Keratinocyte (primary cell): ENCODE results near the gene HNRNPM. TPM values are rescaled to one million over a fixed set of nuclear protein-coding genes. Genes with fewer than 3 reads are reported as not detected.

Experiments
- DNase-seq: peaks from one replicate; pipeline ENCODE4 v3.0.0-alpha.2; 2011; ENCODE audit warnings: low read depth, missing footprints, low spot score
- FAIRE-seq: peaks from 2 replicates; lab custom pipeline; 2011; peaks lifted over from hg19 to GRCh38; lab: Jason Lieb, UNC
- H2AFZ ChIP-seq: 2 replicates; pipeline ENCODE4 v1.6.0; 2012; ENCODE audit warnings: low read length, control low read depth, inconsistent platforms; ENCODE audit not compliant: control insufficient read depth
- H3K27ac ChIP-seq: 2 replicates; pipeline ENCODE4 v1.5.1; 2011; ENCODE audit warnings: low read length; ENCODE audit not compliant: control insufficient read depth, insufficient read depth
- H3K27me3 ChIP-seq: 3 replicates; pipeline ENCODE4 v1.6.0; 2011; ENCODE audit warnings: low read length; ENCODE audit not compliant: control insufficient read depth, insufficient read depth; ENCODE audit errors: extremely low read depth
- H3K36me3 ChIP-seq, 2 experiments: 2 replicates in 1 of 2; 3 replicates in 1 of 2; pipeline ENCODE4 v1.5.1; 2011; ENCODE audit warnings: low read length in 2 of 2, mild to moderate bottlenecking in 1 of 2; ENCODE audit not compliant: control insufficient read depth in 2 of 2, insufficient read depth in 2 of 2; ENCODE audit errors: extremely low read depth in 1 of 2
- H3K4me1 ChIP-seq: 3 replicates; pipeline ENCODE4 v1.5.1; 2011; ENCODE audit warnings: low read length; ENCODE audit not compliant: control insufficient read depth, insufficient read depth; ENCODE audit errors: extremely low read depth
- H3K4me2 ChIP-seq: 3 replicates; pipeline ENCODE4 v1.6.0; 2011; ENCODE audit warnings: low read depth, low read length; ENCODE audit not compliant: control insufficient read depth, insufficient read depth; ENCODE audit errors: extremely low read depth
- H3K4me3 ChIP-seq, 3 experiments: fragments of 200-600 bp in 1 of 3; sonication (generic) in 1 of 3; 2 replicates in 2 of 3; 3 replicates in 1 of 3; pipeline ENCODE4 v1.5.1; 2011 to 2016; ENCODE audit warnings: low read length in 3 of 3, mild to moderate bottlenecking in 3 of 3, control low read depth in 2 of 3, inconsistent platforms in 1 of 3, low read depth in 1 of 3, mixed read lengths in 1 of 3, mixed run types in 1 of 3, moderate library complexity in 1 of 3; ENCODE audit not compliant: control insufficient read depth in 2 of 3, insufficient read depth in 2 of 3; ENCODE audit errors: extremely low read depth in 1 of 3
- H3K79me2 ChIP-seq: 2 replicates; pipeline ENCODE4 v1.6.0; 2012; ENCODE audit warnings: low read length; ENCODE audit not compliant: control insufficient read depth, insufficient read depth
- H3K9ac ChIP-seq: 3 replicates; pipeline ENCODE4 v1.6.0; 2011; ENCODE audit warnings: low read length; ENCODE audit not compliant: control insufficient read depth, insufficient read depth; ENCODE audit errors: extremely low read depth
- H3K9me1 ChIP-seq: 3 replicates; pipeline ENCODE4 v1.6.0; 2011; ENCODE audit warnings: low read length; ENCODE audit not compliant: control insufficient read depth, insufficient read depth; ENCODE audit errors: extremely low read depth
- H3K9me3 ChIP-seq: 2 replicates; pipeline ENCODE4 v1.5.1; 2012; ENCODE audit warnings: low read depth, low read length; ENCODE audit not compliant: control insufficient read depth
- H4K20me1 ChIP-seq: 3 replicates; pipeline ENCODE4 v1.6.0; 2011; ENCODE audit warnings: low read length; ENCODE audit not compliant: control insufficient read depth, insufficient read depth; ENCODE audit errors: extremely low read depth
- EZH2 ChIP-seq: IDR thresholded peaks from one replicate; pipeline ENCODE4 v1.6.1; 2012; ENCODE audit warnings: inconsistent platforms, mild to moderate bottlenecking, low read length, moderate library complexity
- dilution Hi-C: fragments of 300-500 bp; cut with MboI; formaldehyde crosslinking; loops from one replicate; pipeline ENCODE4 v1.7.0; 2020; ENCODE audit warnings: low sequenced_read_pairs; ENCODE audit not compliant: extremely low pct_ligation_motif_present
- polyA plus RNA-seq, 5 experiments: library from polyadenylated mRNA; depleted of rRNA in 3 of 5; stranded (reverse) in 3 of 5; stranded (forward) in 1 of 5; unstranded in 1 of 5; fragments of >200 nt; gene quantifications; 1 replicate in 1 of 5; 2 replicates in 3 of 5; 3 replicates in 1 of 5; pipeline versions ENCODE4 v1.2.1 to v1.2.3, GENCODE V29; 2011 to 2012; ENCODE audit warnings: missing spikeins in 2 of 5, low read depth in 1 of 5, low replicate concordance in 1 of 5
- TF ChIP-seq, protein P1 (sequence below), 3 experiments: IDR thresholded peaks in 1 of 3; conservative IDR thresholded peaks in 1 of 3; optimal IDR thresholded peaks in 1 of 3; 2 replicates in 2 of 3; 3 replicates in 1 of 3; pipeline versions ENCODE3 to v1.5.1; 2011; ENCODE audit warnings: low read length in 3 of 3, mild to moderate bottlenecking in 3 of 3, moderate library complexity in 2 of 3, control low read depth in 1 of 3, inconsistent platforms in 1 of 3; ENCODE audit not compliant: insufficient read depth in 2 of 3; ENCODE audit errors: extremely low read depth in 1 of 3

HNRNPM gene
- polyA plus RNA-seq, 1 donor (not counting 4 experiments of a cell fraction or from before 2014, with no cell fraction given) = 126 TPM

DNA sequence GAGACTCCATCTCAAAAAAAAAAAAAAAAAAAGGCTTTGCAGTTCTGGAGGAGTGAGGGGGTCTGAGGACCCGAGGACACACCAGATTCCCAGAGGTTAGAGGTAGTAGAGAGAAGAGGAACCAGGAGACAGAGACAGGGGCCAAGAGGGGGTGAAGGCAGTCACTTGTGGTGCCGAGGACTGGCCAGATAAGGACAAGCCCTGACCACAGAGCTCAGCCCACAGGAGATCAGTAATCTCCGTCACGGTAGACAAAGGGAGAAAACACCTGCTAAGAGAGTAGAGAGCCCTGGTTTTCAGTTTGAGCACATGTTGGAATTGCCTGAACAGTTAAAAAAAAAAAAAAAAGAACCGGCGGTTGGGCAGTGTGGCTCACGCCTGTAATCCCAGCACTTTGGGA lies 59.4 kb downstream of the HNRNPM start:
- no peak overlapping the region for H3K4me2 ChIP-seq
- no peak overlapping the region for H3K4me3 ChIP-seq
- no peaks in the 10 kb centered on the region for H3K27me3 ChIP-seq
- H3K27ac ChIP-seq = no peak overlapping the region
- dilution Hi-C loops = no loop called here
- H3K79me2 ChIP-seq = no peaks in the 10 kb centered on the region
- H3K9me3 ChIP-seq = no peaks in the 10 kb centered on the region
- DNase-seq (no peak), FAIRE-seq (no peak)
- no peak overlapping the region for H3K9ac ChIP-seq
- H3K36me3 ChIP-seq = peaks cover 0 to 1% of the 10 kb centered on the region in 2 experiments
- no peaks in the 10 kb centered on the region for H3K4me1 ChIP-seq
- H4K20me1 ChIP-seq = no peaks in the 10 kb centered on the region
- no peaks in the 10 kb centered on the region for H3K9me1 ChIP-seq
- H2AFZ ChIP-seq = no peak overlapping the region
- TF ChIP-seq EZH2 = no peak
- TF ChIP-seq, protein P1, sequence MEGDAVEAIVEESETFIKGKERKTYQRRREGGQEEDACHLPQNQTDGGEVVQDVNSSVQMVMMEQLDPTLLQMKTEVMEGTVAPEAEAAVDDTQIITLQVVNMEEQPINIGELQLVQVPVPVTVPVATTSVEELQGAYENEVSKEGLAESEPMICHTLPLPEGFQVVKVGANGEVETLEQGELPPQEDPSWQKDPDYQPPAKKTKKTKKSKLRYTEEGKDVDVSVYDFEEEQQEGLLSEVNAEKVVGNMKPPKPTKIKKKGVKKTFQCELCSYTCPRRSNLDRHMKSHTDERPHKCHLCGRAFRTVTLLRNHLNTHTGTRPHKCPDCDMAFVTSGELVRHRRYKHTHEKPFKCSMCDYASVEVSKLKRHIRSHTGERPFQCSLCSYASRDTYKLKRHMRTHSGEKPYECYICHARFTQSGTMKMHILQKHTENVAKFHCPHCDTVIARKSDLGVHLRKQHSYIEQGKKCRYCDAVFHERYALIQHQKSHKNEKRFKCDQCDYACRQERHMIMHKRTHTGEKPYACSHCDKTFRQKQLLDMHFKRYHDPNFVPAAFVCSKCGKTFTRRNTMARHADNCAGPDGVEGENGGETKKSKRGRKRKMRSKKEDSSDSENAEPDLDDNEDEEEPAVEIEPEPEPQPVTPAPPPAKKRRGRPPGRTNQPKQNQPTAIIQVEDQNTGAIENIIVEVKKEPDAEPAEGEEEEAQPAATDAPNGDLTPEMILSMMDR (optimal IDR thresholded peaks at IDR 0.05 in 1 of 3, IDR thresholded peaks at IDR 0.05 in 1 of 3, conservative IDR thresholded peaks at IDR 0.05 in 1 of 3; ENCODE audit: extremely low read depth in 1 of 3, insufficient read depth in 2 of 3, low read length in 3 of 3) = no peak

DNA sequence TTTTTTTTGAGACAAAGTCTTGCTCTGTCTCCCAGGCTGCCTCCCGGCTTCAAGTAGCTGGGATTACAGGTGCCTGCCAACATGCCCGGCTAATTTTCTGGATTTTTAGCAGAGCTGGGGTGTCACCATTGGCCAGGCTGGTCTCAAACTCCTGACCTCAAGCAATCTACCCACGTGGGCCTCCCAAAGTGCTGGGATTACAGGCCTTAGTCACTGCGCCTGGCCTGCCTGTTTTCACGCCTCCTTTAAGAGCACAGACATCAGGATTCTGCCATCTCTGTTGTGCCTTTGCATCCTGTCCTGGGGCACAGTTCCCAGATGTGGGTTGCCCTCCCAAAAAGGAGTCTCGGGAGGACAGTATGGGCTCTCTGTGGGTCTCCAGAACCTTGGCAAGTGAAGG lies 60.1 kb downstream of the HNRNPM start:
- Histone ChIP-seq H2AFZ (no peak overlapping the region), H3K4me2 (no peak overlapping the region), H3K36me3 (peaks cover 0 to 1% of the 10 kb centered on the region in 2 experiments), H3K27ac (no peak overlapping the region), H4K20me1 (no peaks in the 10 kb centered on the region), H3K79me2 (no peaks in the 10 kb centered on the region), H3K9ac (no peak overlapping the region), H3K4me3 (no peak overlapping the region), H3K27me3 (no peaks in the 10 kb centered on the region), H3K4me1 (no peaks in the 10 kb centered on the region), H3K9me3 (no peaks in the 10 kb centered on the region), H3K9me1 (no peaks in the 10 kb centered on the region)
- no peak for TF ChIP-seq EZH2
- TF ChIP-seq, protein P1 (optimal IDR thresholded peaks at IDR 0.05 in 1 of 3, IDR thresholded peaks at IDR 0.05 in 1 of 3, conservative IDR thresholded peaks at IDR 0.05 in 1 of 3; ENCODE audit: extremely low read depth in 1 of 3, insufficient read depth in 2 of 3, low read length in 3 of 3) = no peak
- FAIRE-seq (no peak), DNase-seq (no peak)
- dilution Hi-C loops = no loop called here
